Neural crest cell (in vitro differentiated cells): ENCODE measurements around the gene TBC1D19. TPM values are rescaled to one million over a fixed set of nuclear protein-coding genes. Genes with fewer than 3 reads are reported as not detected.
"Not testable (repeated sequence)": the region's sequence is repeated elsewhere in the genome, so short reads cannot be mapped to it uniquely, and the experiment has no call there.

ENCODE experiments used
- DNase-seq: peaks from one replicate; pipeline ENCODE4 v3.0.0; 2021; ENCODE audit warnings: low read depth, mixed read lengths, low spot score
- H3K27ac Mint-ChIP-seq: one replicate; pipeline ENCODE4 v1.8.0; 2021; ENCODE audit warnings: mild to moderate bottlenecking, mixed read lengths; ENCODE audit not compliant: unreplicated experiment
- H3K27me3 Mint-ChIP-seq: 2 replicates; pipeline ENCODE4 v1.8.0; 2021; ENCODE audit warnings: low read depth, mild to moderate bottlenecking, mixed read lengths
- H3K36me3 Mint-ChIP-seq: 2 replicates; pipeline ENCODE4 v1.8.0; 2021; ENCODE audit warnings: low read depth, mild to moderate bottlenecking, mixed read lengths
- H3K4me1 Mint-ChIP-seq: 2 replicates; pipeline ENCODE4 v1.8.0; 2021; ENCODE audit warnings: mixed read lengths
- H3K4me3 Mint-ChIP-seq: one replicate; pipeline ENCODE4 v1.8.0; 2021; ENCODE audit warnings: mild to moderate bottlenecking, mixed read lengths
- H3K9me3 Mint-ChIP-seq: 2 replicates; pipeline ENCODE4 v1.8.0; 2021; ENCODE audit warnings: mixed read lengths
- CTCF ChIP-seq: fragments of 200-600 bp; sonication (generic); conservative IDR thresholded peaks from 2 replicates; pipeline ENCODE4 v1.5.0; 2021; ENCODE audit warnings: antibody characterized with exemption, mild to moderate bottlenecking
- total RNA-seq: library from RNA; stranded (reverse); gene quantifications from 2 replicates; pipeline ENCODE4 v1.2.1, GENCODE V29; 2021

TBC1D19 gene
- total RNA-seq, 1 donor from 2014 or later = 9.2 TPM

DNA sequence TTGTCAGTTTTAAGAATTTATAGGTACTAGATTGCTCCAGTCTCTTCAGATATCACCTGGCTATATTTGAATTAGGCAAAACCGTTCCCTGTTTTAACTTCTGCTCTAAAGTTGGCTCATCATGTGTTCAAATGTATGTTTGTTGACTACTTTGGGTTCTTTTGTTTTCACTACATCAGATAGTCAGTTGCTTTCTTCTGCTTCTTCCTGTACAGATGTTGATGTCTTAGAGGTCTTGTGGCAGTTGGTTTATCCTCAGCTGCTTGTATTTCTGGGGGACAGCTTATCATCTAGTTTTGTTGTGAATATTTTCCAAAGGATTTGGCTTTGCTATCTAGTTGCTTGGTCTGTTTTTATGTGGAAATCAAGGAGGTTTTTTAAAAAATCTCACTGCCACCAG is 28.0 kb downstream of the TBC1D19 start:
- no peak for DNase-seq
- peaks cover 3% of the 10 kb centered on the region for H3K36me3 Mint-ChIP-seq
- no peaks in the 10 kb centered on the region for H3K4me1 Mint-ChIP-seq
- no peaks in the 10 kb centered on the region for H3K9me3 Mint-ChIP-seq
- no peak overlapping the region for H3K4me3 Mint-ChIP-seq
- H3K27me3 Mint-ChIP-seq = no peaks in the 10 kb centered on the region
- no peak overlapping the region for H3K27ac Mint-ChIP-seq
- no peak for TF ChIP-seq CTCF

DNA sequence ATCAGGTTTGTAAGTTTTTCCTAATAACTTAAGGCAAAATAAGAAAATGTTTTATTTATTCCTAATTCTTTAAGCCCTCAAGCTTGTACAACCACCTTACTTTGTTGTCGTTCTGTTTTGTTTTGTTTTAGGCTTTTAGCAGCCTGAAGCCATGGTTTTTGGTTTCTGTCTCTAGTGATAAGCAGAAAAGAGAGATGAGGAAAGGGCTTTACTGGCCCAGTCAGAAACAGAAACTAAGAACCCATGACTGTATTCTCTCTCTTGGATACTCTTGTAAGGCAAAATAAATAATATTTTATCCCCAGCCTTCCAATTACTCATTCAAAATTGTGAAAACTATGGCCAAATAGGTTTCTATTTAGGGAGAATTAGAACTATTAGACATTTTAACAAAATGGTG is 29.4 kb downstream of the TBC1D19 start:
- Mint-ChIP-seq H3K36me3 (peaks cover 5% of the 10 kb centered on the region), H3K4me1 (no peaks in the 10 kb centered on the region), H3K27ac (no peak overlapping the region), H3K9me3 (no peaks in the 10 kb centered on the region), H3K27me3 (no peaks in the 10 kb centered on the region), H3K4me3 (no peak overlapping the region)
- no peak for DNase-seq
- TF ChIP-seq CTCF = no peak

DNA sequence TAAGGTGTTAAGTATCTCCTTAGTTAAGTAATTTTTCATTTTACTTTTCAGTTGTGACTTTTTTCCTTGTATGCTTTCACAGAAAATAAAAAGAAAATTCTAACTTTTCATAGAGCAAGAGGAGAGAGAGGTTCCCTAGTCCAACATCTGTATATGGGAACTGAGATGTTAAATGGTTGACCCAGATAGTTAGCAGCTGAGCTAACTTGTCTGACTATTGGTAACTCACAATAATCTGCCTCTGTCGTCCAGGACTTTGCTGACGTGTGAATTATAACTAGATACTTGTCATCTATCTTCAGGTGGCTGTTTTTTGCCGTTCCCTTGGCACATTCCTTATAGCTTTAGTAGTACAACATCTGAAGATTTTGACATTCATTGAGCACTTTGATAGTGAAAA is 29.9 kb downstream of the TBC1D19 start:
- H3K4me3 Mint-ChIP-seq = no peak overlapping the region
- no peak for DNase-seq

DNA sequence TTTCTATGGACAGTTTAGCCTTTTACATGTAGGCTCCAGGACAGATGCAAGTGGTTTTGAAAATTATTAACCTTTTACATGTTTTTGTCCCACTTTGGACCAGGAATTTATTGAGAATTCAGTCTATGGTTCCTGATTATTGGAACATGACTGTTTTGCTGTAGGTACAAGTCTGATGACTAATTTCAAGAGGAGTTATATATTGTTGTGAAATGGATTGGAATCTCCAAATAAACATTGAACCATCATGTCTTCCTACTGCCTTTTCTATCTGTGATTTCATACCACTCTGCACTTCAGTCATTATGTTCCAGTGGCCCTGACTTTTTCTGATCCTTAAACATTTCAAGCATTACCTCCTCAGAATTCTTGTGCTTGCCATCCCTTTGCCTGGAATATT is 35.9 kb downstream of the TBC1D19 start:
- Mint-ChIP-seq H3K27ac (no peak overlapping the region), H3K9me3 (no peaks in the 10 kb centered on the region), H3K36me3 (peaks cover 7% of the 10 kb centered on the region), H3K27me3 (no peaks in the 10 kb centered on the region), H3K4me1 (peaks cover 13% of the 10 kb centered on the region), H3K4me3 (no peak overlapping the region)
- no peak for TF ChIP-seq CTCF
- no peak for DNase-seq

More for the DNA sequence above, 29.9 kb downstream of the TBC1D19 start:
- H3K27ac Mint-ChIP-seq = no peak overlapping the region
- peaks cover 5% of the 10 kb centered on the region for H3K36me3 Mint-ChIP-seq
- H3K9me3 Mint-ChIP-seq = no peaks in the 10 kb centered on the region
- TF ChIP-seq CTCF = no peak
- H3K4me1 Mint-ChIP-seq = no peaks in the 10 kb centered on the region
- no peaks in the 10 kb centered on the region for H3K27me3 Mint-ChIP-seq

DNA sequence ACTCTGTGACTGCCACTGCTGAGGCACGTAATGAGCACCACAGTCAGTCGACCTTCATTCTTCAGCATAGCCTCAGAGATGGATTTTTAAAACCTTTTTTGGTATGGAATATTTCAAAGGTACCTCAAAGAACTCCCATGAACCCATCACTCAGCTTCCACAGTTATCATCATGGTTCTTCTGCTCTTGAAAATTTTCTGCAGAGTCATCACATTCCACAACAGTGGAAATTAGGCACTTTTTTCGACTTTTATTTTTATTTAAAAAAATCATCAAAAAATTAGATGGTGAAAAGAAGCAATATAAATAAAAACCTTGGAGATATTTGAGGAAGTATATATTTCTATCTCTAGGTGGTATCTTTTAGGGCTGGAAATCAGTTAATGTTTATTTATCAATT is 37.5 kb downstream of the TBC1D19 start:
- peaks cover 13% of the 10 kb centered on the region for H3K4me1 Mint-ChIP-seq
- H3K9me3 Mint-ChIP-seq = no peaks in the 10 kb centered on the region
- H3K27me3 Mint-ChIP-seq = no peaks in the 10 kb centered on the region
- DNase-seq = no peak
- H3K27ac Mint-ChIP-seq = no peak overlapping the region
- H3K4me3 Mint-ChIP-seq = no peak overlapping the region
- H3K36me3 Mint-ChIP-seq = peaks cover 7% of the 10 kb centered on the region
- no peak for TF ChIP-seq CTCF

DNA sequence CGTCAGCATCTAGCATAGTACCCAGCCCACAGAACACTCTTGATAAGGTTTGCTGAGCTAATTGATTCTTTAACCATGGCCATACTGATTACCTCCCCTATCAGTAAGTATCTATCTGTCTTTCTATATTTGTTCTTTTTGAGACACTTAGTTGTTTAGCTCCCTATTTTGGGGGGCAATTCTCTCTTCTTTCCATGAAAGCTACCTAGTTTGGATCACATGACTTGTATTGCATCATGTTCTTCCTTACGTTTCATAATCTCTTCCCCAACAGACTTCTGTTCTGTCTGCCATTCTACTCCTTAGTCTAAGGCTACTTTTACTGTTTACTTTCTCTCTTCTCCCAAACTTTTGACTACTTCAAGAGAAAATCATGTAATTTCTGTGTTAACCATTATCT is 39.0 kb downstream of the TBC1D19 start:
- H3K27ac Mint-ChIP-seq = no peak overlapping the region
- no peaks in the 10 kb centered on the region for H3K9me3 Mint-ChIP-seq

GRCh38 chr4:26626658-26627057 is 42.8 kb downstream of the TBC1D19 start:
- DNase-seq, H3K27me3 Mint-ChIP-seq: not testable (repeated sequence)

More for the DNA sequence above, 39.0 kb downstream of the TBC1D19 start:
- DNase-seq = no peak
- no peaks in the 10 kb centered on the region for H3K27me3 Mint-ChIP-seq
- H3K36me3 Mint-ChIP-seq = peaks cover 9% of the 10 kb centered on the region
- no peak overlapping the region for H3K4me3 Mint-ChIP-seq
- peaks cover 13% of the 10 kb centered on the region for H3K4me1 Mint-ChIP-seq
- no peak for TF ChIP-seq CTCF

More at GRCh38 chr4:26626658-26627057, 42.8 kb downstream of the TBC1D19 start:
- H3K27ac Mint-ChIP-seq, H3K9me3 Mint-ChIP-seq, H3K4me3 Mint-ChIP-seq: not testable (repeated sequence)
- H3K36me3 Mint-ChIP-seq = peaks cover 11% of the 10 kb centered on the region
- peaks cover 13% of the 10 kb centered on the region for H3K4me1 Mint-ChIP-seq
